ENCODE data around the gene IGF1. TPM values are rescaled to one million over a fixed set of nuclear protein-coding genes. Genes with fewer than 3 reads are reported as not detected.
A peak's percentile ranks its signal among the peaks of the same experiment; 100 is the strongest.

The IGF1 gene
- total RNA-seq, 6 experiments from 2014 or later: 18.9 to 115 (median 59.2) TPM

GRCh38 chr12:102426599-102427542 lies 53.5 kb downstream of the IGF1 start:
- no peak for TF ChIP-seq CTCF (IDR thresholded peaks at IDR 0.05)
- TF ChIP-seq POLR2A (IDR thresholded peaks at IDR 0.05): no peak
- peaks cover 0 to 69% (median 27%) of the 10 kb centered on the region in 4 donors for H3K4me1 ChIP-seq
- peak overlapping the region in 2 of 3 donors; percentile 51 to 91 for H3K27ac ChIP-seq
- H3K9me3 ChIP-seq: no peaks in the 10 kb centered on the region
- no peak for DNase-seq
- 56% methylated on average over 8 of the region's 8 CpGs for WGBS (ENCODE audit: insufficient coverage, low coverage, low lambda C conversion rate, missing lambda C conversion rate)
- ATAC-seq: peak in 3 of 4 donors; percentile 14 to 24 (median 16)
- intact Hi-C loops (cut with DNase I): no loop called here
- H3K4me3 ChIP-seq: no peak overlapping the region
- H3K27me3 ChIP-seq: no peaks in the 10 kb centered on the region
- no peaks in the 10 kb centered on the region for H3K36me3 ChIP-seq

- ATAC-seq (peak; percentile 60 to 90 (median 73)), DNase-seq (peak in 1 of 3 donors; percentile 64)
- peak overlapping the region; percentile 3 to 91 (median 51) for H3K27ac ChIP-seq
- no peak for TF ChIP-seq POLR2A (IDR thresholded peaks at IDR 0.05)
- no peak for TF ChIP-seq CTCF (IDR thresholded peaks at IDR 0.05)
- H3K36me3 ChIP-seq: no peaks in the 10 kb centered on the region
- intact Hi-C loops (cut with DNase I): no loop called here
- WGBS (ENCODE audit: insufficient coverage, low coverage, low lambda C conversion rate, missing lambda C conversion rate): 18% methylated on average over 5 of the region's 5 CpGs
- H3K9me3 ChIP-seq: no peaks in the 10 kb centered on the region
- H3K4me1 ChIP-seq: peaks cover 0 to 77% (median 30%) of the 10 kb centered on the region in 4 donors
- H3K27me3 ChIP-seq: no peaks in the 10 kb centered on the region
- H3K4me3 ChIP-seq: no peak overlapping the region
Observed at GRCh38 chr12:102425109-102426039, 55.0 kb downstream of the IGF1 start.

GRCh38 chr12:102423462-102423861 lies 56.9 kb downstream of the IGF1 start:
- WGBS (ENCODE audit: insufficient coverage, low coverage, low lambda C conversion rate, missing lambda C conversion rate): 60% methylated on average over 1 of the region's 3 CpGs
- TF ChIP-seq CTCF (IDR thresholded peaks at IDR 0.05) (no peak), POLR2A (IDR thresholded peaks at IDR 0.05) (no peak)
- Histone ChIP-seq H3K4me3 (no peak overlapping the region), H3K27me3 (no peaks in the 10 kb centered on the region), H3K9me3 (no peaks in the 10 kb centered on the region), H3K27ac (peak overlapping the region in 1 of 3 donors; percentile 91), H3K4me1 (peaks cover 0 to 95% (median 30%) of the 10 kb centered on the region in 4 donors), H3K36me3 (no peaks in the 10 kb centered on the region)
- ATAC-seq (peak in 1 of 4 donors; percentile 9), DNase-seq (no peak)
- intact Hi-C loops (cut with DNase I): no loop called here

GRCh38 chr12:102421802-102422583 lies 58.4 kb downstream of the IGF1 start:
- Histone ChIP-seq H3K4me1 (peaks cover 0 to 92% (median 28%) of the 10 kb centered on the region in 4 donors), H3K36me3 (no peaks in the 10 kb centered on the region), H3K27me3 (no peaks in the 10 kb centered on the region), H3K27ac (peak overlapping the region in 2 of 3 donors; percentile 46 to 91), H3K4me3 (no peak overlapping the region), H3K9me3 (no peaks in the 10 kb centered on the region)
- no peak for TF ChIP-seq POLR2A (IDR thresholded peaks at IDR 0.05)
- no peak for TF ChIP-seq CTCF (IDR thresholded peaks at IDR 0.05)
- ATAC-seq (peak in 1 of 4 donors; percentile 11), DNase-seq (no peak)
- intact Hi-C loops (cut with DNase I): no loop called here
- 54% methylated on average over 5 of the region's 5 CpGs for WGBS (ENCODE audit: insufficient coverage, low coverage, low lambda C conversion rate, missing lambda C conversion rate)
